EL (cell line): ENCODE data around the gene PRRG4.
"Not testable (repeated sequence)": the region's sequence is repeated elsewhere in the genome, so short reads cannot be mapped to it uniquely, and the experiment has no call there.

Source experiments
- DNase-seq: peaks from one replicate; pipeline ENCODE4 v3.0.0-alpha.2; 2016

The PRRG4 gene

GRCh38 chr11:32829680-32830412 is at the start of gene PRRG4:
PRRG4 (plus strand) TSS chr11:32829927; CDS start chr11:32830530, 603 bp downstream.
- peak; percentile 56 for DNase-seq

GRCh38 chr11:32780839-32781238 is 48.9 kb upstream of the PRRG4 start:
- not testable (repeated sequence) for DNase-seq

- DNase-seq, result no peak
Observed at GRCh38 chr11:32781721-32782120, 48.0 kb upstream of the PRRG4 start.

GRCh38 chr11:32785262-32785661 is 44.5 kb upstream of the PRRG4 start:
- no peak for DNase-seq

GRCh38 chr11:32786811-32787210 is 42.9 kb upstream of the PRRG4 start:
- no peak for DNase-seq

GRCh38 chr11:32790916-32791315 is 38.8 kb upstream of the PRRG4 start:
- DNase-seq, result no peak

GRCh38 chr11:32792111-32792947 is 37.4 kb upstream of the PRRG4 start:
- no peak for DNase-seq

- DNase-seq, result peak; percentile 52
Observed at GRCh38 chr11:32792948-32793475, 36.7 kb upstream of the PRRG4 start.

- DNase-seq, result no peak
Observed at GRCh38 chr11:32794439-32794838, 35.3 kb upstream of the PRRG4 start, which contains the start of gene CCDC73. CCDC73 (minus strand) TSS chr11:32794662; CDS start chr11:32760243, 34,419 bp downstream.

GRCh38 chr11:32796425-32796824 is 33.3 kb upstream of the PRRG4 start:
- no peak for DNase-seq

GRCh38 chr11:32809313-32809712 is 20.4 kb upstream of the PRRG4 start:
- DNase-seq, result peak; percentile 72

GRCh38 chr11:32817181-32817851 is 12.4 kb upstream of the PRRG4 start:
- DNase-seq, result no peak

- no peak for DNase-seq
Observed at GRCh38 chr11:32817852-32818183, 11.9 kb upstream of the PRRG4 start.

GRCh38 chr11:32819187-32819586 is 10.5 kb upstream of the PRRG4 start:
- no peak for DNase-seq

- DNase-seq, result no peak
Observed at GRCh38 chr11:32820497-32820896, 9.2 kb upstream of the PRRG4 start.

- peak; percentile 14 for DNase-seq
Observed at GRCh38 chr11:32821517-32821916, 8.2 kb upstream of the PRRG4 start.

GRCh38 chr11:32821917-32822560 is 7.7 kb upstream of the PRRG4 start:
- no peak for DNase-seq

- DNase-seq, result not testable (repeated sequence)
Observed at GRCh38 chr11:32823617-32824016, 6.1 kb upstream of the PRRG4 start.

- DNase-seq, result no peak
Observed at GRCh38 chr11:32826113-32826512, 3.6 kb upstream of the PRRG4 start.

GRCh38 chr11:32827276-32827675 is 2.5 kb upstream of the PRRG4 start:
- no peak for DNase-seq

- no peak for DNase-seq
Observed at GRCh38 chr11:32829157-32829679, 509 bp upstream of the PRRG4 start.

GRCh38 chr11:32830413-32830738 is 649 bp downstream of the PRRG4 start:
- DNase-seq, result peak; percentile 16

GRCh38 chr11:32830796-32831195 is 1.1 kb downstream of the PRRG4 start:
- no peak for DNase-seq
